ENCODE data around the gene JAK1. TPM values are rescaled to one million over a fixed set of nuclear protein-coding genes. Genes with fewer than 3 reads are reported as not detected.

JAK1 gene
- total and polyA plus RNA-seq, 10 of the 15 experiments (the other 5 are each of a cell fraction or from before 2014, with no cell fraction given): 9.6 to 45.5 (median 35.7) TPM

- Histone ChIP-seq H4K20me1 (ENCODE audit: control insufficient read depth, insufficient read depth) (no peaks in the 10 kb centered on the region; the same call in 1 of the 2 replicates), H3K27me3 (replicated peaks in 1 of 2; ENCODE audit: control insufficient read depth in 2 of 2, insufficient read depth in 2 of 2, low read length in 1 of 2) (no peaks in the 10 kb centered on the region), H3K36me3 (ENCODE audit: control insufficient read depth in 2 of 2, insufficient read depth in 2 of 2, low read length in 1 of 2) (peaks cover 8 to 38% of the 10 kb centered on the region in 2 experiments), H3K9me3 (replicated peaks; ENCODE audit: control insufficient read depth, insufficient read depth, low read length) (no peaks in the 10 kb centered on the region), H3K4me1 (ENCODE audit: control insufficient read depth, insufficient read depth, low read length) (peaks cover 7% of the 10 kb centered on the region), H3K79me2 (ENCODE audit: control insufficient read depth, insufficient read depth, low read length) (no peaks in the 10 kb centered on the region), H3K4me2 (ENCODE audit: control insufficient read depth, insufficient read depth) (no peak overlapping the region), H3K9ac (ENCODE audit: control insufficient read depth, insufficient read depth, low read length) (no peak overlapping the region), H3K4me3 (no peak overlapping the region), H2AFZ (ENCODE audit: control insufficient read depth, low read depth, low read length) (no peak overlapping the region), H3K27ac (ENCODE audit: control insufficient read depth, insufficient read depth) (no peak overlapping the region)
- intact Hi-C loops (cut with micrococcal nuclease; ENCODE audit: unreplicated experiment): no loop called here
- TF ChIP-seq ZNF274 (IDR thresholded peaks at IDR 0.05; ENCODE audit: insufficient read depth, insufficient read length): no peak
- no peak for TF ChIP-seq USF1 (IDR thresholded peaks at IDR 0.05; ENCODE audit: borderline replicate concordance, extremely low read length, insufficient read depth, low read depth, low read length)
- no peak for TF ChIP-seq STAT3 (IDR thresholded peaks at IDR 0.05; ENCODE audit: low read depth, low read length)
- TF ChIP-seq HDGF (IDR thresholded peaks at IDR 0.05): no peak
- no peak for TF ChIP-seq NR2C1 (IDR thresholded peaks at IDR 0.05)
- TF ChIP-seq TCF3 (IDR thresholded peaks at IDR 0.05; ENCODE audit: borderline replicate concordance, insufficient read depth, low read depth, low read length): no peak
- no peak for TF ChIP-seq POLR2AphosphoS5 (IDR thresholded peaks at IDR 0.05; ENCODE audit: low read length)
- no peak for TF ChIP-seq TCF12 (IDR thresholded peaks at IDR 0.05; ENCODE audit: low read depth, low read length)
- POLR2A ChIA-PET: no interaction called here
- in situ Hi-C loops (cut with MboI): no loop called here
- ATAC-seq (no peak), FAIRE-seq (no peak), DNase-seq (ENCODE audit: low read depth, low spot score) (no peak)
- 94% methylated on average over 9 of the region's 9 CpGs for WGBS (ENCODE audit: insufficient coverage, insufficient replicate concordance, low lambda C conversion rate, missing lambda C conversion rate)
- RAD21 ChIA-PET (ENCODE audit: unreplicated experiment): no interaction called here
- CTCF ChIA-PET: interaction anchor here (0.6 kb wide), 1 partner anchor 19 kb away, joined by 4 read pairs; no protein-coding TSS in a partner anchor
- BruUV-seq (replicated peaks): no TSS peak
- SMC1A ChIA-PET (ENCODE audit: uncharacterized antibody, unreplicated experiment): no interaction called here
Measured at GRCh38 chr1:64843675-64844074, 122.7 kb downstream of the JAK1 start.

GRCh38 chr1:64842224-64842623, 124.1 kb downstream of the JAK1 start:
- POLR2A ChIA-PET: no interaction called here

More at GRCh38 chr1:64842224-64842623, 124.1 kb downstream of the JAK1 start:
- no peak for TF ChIP-seq PBX3 (IDR thresholded peaks at IDR 0.05; ENCODE audit: insufficient replicate concordance, low read depth, low read length)
- TF ChIP-seq KAT2A (conservative IDR thresholded peaks at IDR 0.05; ENCODE audit: control insufficient read depth, low read depth, low read length): no peak
- no peak for TF ChIP-seq SMAD5 (IDR thresholded peaks at IDR 0.05; ENCODE audit: low read depth)
- no peak for TF ChIP-seq ATF7 (IDR thresholded peaks at IDR 0.05; ENCODE audit: low read depth)
- no peak for TF ChIP-seq NFYA (IDR thresholded peaks at IDR 0.05; ENCODE audit: borderline replicate concordance, low read depth, low read length)
- Histone ChIP-seq H3K9me3 (replicated peaks; ENCODE audit: control insufficient read depth, insufficient read depth, low read length) (no peaks in the 10 kb centered on the region), H3K4me2 (ENCODE audit: control insufficient read depth, insufficient read depth) (no peak overlapping the region), H3K27ac (ENCODE audit: control insufficient read depth, insufficient read depth) (no peak overlapping the region), H4K20me1 (ENCODE audit: control insufficient read depth, insufficient read depth) (no peaks in the 10 kb centered on the region; the same call in 1 of the 2 replicates), H2AFZ (ENCODE audit: control insufficient read depth, low read depth, low read length) (no peak overlapping the region), H3K4me1 (ENCODE audit: control insufficient read depth, insufficient read depth, low read length) (peaks cover 7% of the 10 kb centered on the region), H3K27me3 (replicated peaks in 1 of 2; ENCODE audit: control insufficient read depth in 2 of 2, insufficient read depth in 2 of 2, low read length in 1 of 2) (no peaks in the 10 kb centered on the region), H3K4me3 (no peak overlapping the region), H3K9ac (ENCODE audit: control insufficient read depth, insufficient read depth, low read length) (no peak overlapping the region), H3K79me2 (ENCODE audit: control insufficient read depth, insufficient read depth, low read length) (no peaks in the 10 kb centered on the region), H3K36me3 (ENCODE audit: control insufficient read depth in 2 of 2, insufficient read depth in 2 of 2, low read length in 1 of 2) (peaks cover 11 to 48% of the 10 kb centered on the region in 2 experiments)
- FAIRE-seq (no peak), ATAC-seq (no peak), DNase-seq (ENCODE audit: low read depth, low spot score) (no peak)
- ChIA-PET SMC1A (ENCODE audit: uncharacterized antibody, unreplicated experiment) (no interaction called here), RAD21 (ENCODE audit: unreplicated experiment) (no interaction called here), CTCF (no interaction called here)
- intact Hi-C loops (cut with micrococcal nuclease; ENCODE audit: unreplicated experiment): no loop called here
- BruUV-seq (replicated peaks): no TSS peak
- WGBS (ENCODE audit: insufficient coverage, insufficient replicate concordance, low lambda C conversion rate, missing lambda C conversion rate): 71% methylated on average over 1 of the region's 2 CpGs
- in situ Hi-C loops (cut with MboI): no loop called here
